Epithelial cell of proximal tubule (primary cell): Measurements from ENCODE around the gene OSBPL2. TPM values are rescaled to one million over a fixed set of nuclear protein-coding genes. Genes with fewer than 3 reads are reported as not detected.

Source experiments
- DNase-seq: peaks from one replicate; pipeline ENCODE4 v3.0.0-alpha.2; 2011; ENCODE audit warnings: low read depth
- H3K4me3 ChIP-seq: 2 replicates; pipeline ENCODE4 v1.5.1; 2011; ENCODE audit warnings: low read depth, mild to moderate bottlenecking, low read length
- CTCF ChIP-seq: conservative IDR thresholded peaks from 2 replicates; pipeline ENCODE4 v1.5.1; 2012; ENCODE audit warnings: low read depth, mild to moderate bottlenecking, low read length
- total RNA-seq: library from RNA; depleted of rRNA; stranded (reverse); fragments of >200 nt; gene quantifications from 2 replicates; pipeline ENCODE4 v1.2.3, GENCODE V29; 2015

The OSBPL2 gene
- total RNA-seq, 1 donor from 2014 or later: 20.6 TPM

GRCh38 chr20:62195736-62196135 is 42.6 kb upstream of the OSBPL2 start:
- no peak for TF ChIP-seq CTCF
- no peak for DNase-seq
- no peak overlapping the region for H3K4me3 ChIP-seq

GRCh38 chr20:62196286-62196685 is 42.0 kb upstream of the OSBPL2 start:
- H3K4me3 ChIP-seq: no peak overlapping the region
- DNase-seq: no peak
- TF ChIP-seq CTCF: no peak

GRCh38 chr20:62197311-62197710 is 41.0 kb upstream of the OSBPL2 start:
- no peak for DNase-seq
- TF ChIP-seq CTCF: no peak
- H3K4me3 ChIP-seq: no peak overlapping the region

GRCh38 chr20:62197801-62198200 is 40.5 kb upstream of the OSBPL2 start:
- no peak for TF ChIP-seq CTCF
- H3K4me3 ChIP-seq: no peak overlapping the region
- no peak for DNase-seq

- DNase-seq: no peak
- H3K4me3 ChIP-seq: no peak overlapping the region
- TF ChIP-seq CTCF: no peak
Observed at GRCh38 chr20:62198496-62198895, 39.8 kb upstream of the OSBPL2 start.

- no peak for DNase-seq
- no peak overlapping the region for H3K4me3 ChIP-seq
- no peak for TF ChIP-seq CTCF
Observed at GRCh38 chr20:62198931-62199330, 39.4 kb upstream of the OSBPL2 start.

GRCh38 chr20:62200491-62201172 is 37.7 kb upstream of the OSBPL2 start:
- no peak for DNase-seq
- no peak overlapping the region for H3K4me3 ChIP-seq
- no peak for TF ChIP-seq CTCF
